ENCODE data around the gene CD1C.
"Not testable (repeated sequence)": the region's sequence is repeated elsewhere in the genome, so short reads cannot be mapped to it uniquely, and the experiment has no call there.

CD1C gene

DNA sequence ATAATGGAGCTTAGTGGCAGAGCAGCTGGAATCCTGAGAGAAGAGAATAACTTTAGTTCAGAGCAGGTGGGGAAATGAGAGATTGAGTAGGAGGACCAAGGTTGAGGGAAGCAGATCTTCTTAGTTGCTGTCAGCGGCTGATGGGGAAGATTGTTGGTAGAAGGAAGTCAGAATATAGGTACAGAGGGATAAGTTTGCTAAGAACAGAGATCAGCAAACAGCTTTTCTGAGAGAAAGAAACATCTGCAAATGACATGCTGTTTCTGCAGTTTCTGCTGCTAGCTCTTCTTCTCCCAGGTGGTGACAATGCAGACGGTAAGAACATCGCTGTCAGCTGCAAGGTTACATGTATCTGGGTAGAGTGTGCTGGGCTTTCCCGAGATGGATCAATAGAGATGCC is at the start of gene CD1C:
Gene CD1C (plus strand): TSS at position 113 of the 400 bp plus-strand sequence. CDS start 142 bp downstream, at position 255.
- DNase-seq = no peak

DNA sequence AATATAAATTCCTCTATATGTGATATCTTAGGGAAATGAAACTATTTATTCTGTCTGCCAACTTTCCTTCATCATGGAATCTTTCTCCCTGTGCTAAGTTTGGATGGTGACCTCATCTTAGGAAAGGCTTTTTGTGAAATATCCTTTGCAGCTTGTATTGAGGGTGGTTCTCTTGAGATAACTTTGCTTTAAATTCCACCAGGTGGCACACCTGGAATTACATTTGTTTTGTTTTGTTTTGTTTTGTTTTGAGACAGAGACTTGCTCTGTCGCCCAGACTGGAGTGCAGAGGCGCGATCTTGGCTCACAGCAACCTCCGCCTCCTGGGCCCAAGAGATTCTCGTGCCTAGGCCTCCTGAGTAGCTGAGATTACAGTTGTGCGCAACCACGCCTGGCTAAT is 43.1 kb upstream of the CD1C start:
- peak; percentile 43 for DNase-seq

DNA sequence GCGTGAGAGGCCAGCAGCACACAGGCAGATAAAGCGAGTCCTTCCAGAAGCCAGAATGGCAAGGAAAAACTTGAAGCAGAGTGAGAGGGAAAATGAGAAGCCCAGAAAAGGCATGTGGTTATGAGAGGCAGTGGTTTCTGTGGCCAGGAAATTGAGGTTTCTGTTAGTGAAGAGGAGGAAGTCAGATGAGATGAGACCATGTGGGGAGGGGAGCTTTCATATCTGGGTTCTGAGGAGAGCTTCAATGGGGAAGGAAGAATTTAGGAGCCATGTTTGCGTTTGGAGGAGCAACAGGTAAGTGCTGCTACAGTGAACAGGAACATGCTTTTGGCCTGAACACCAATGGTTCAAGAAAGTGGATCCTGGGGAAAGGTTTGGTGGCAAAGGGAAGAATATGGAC is 41.6 kb upstream of the CD1C start:
- peak; percentile 95 for DNase-seq

DNA sequence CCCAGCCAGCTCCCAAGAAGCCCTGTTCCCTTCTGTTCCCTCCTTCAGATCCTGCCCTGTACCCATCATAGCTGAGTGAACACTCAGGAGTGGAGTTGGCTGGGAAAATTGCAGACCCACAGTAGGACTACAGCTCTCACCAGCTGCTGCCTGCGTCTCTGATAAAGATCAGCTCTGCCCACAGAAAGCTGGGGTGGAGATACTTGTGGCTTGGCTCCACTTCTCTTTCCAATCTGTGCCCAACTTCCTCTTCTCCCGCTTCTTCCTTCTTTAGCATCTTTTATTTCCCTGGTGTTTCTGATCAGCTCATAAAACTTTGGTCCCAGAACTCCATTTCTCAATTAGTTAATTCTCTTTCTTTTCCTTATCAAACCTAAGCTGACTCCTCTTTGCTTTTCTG is 41.0 kb upstream of the CD1C start:
- peak; percentile 70 for DNase-seq

DNA sequence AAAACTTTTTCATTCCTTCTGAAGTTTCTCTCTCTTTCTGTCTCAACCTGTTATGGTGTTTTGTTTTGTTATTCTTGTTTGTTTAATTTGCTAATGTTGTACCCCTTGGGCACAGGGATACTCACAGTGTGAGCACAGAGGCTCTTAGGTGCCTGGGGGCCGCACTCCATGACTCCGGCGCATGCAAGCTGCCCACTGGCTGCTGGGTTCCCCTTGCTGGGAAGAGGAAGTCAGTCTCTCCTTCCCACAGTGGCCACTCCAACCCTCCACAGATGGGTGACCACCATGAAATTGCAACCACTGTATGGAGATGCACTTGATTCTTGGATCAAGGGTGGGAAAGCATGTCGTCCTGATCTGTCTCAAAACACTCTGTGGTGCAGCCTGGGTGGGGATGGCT is 40.1 kb upstream of the CD1C start:
- no peak for DNase-seq

DNA sequence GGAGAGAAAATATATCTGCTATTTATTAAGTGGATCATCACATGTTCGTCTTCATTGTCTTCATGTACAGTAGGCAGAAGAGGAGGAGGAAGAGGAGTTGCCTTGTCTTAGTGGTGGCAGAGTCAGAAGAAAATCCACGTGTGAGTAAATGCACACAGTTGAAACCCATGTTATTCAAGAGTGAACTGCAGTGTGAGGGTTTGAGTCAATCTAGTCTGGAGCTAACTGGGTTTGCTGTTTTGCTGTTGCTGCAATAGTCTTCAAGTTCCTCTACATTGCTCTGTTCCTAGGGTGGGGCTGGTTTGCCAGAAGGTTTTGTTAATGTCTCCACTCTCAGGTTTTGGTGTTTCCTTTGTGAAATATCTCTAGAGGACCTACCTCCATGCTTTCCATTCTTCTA is 38.6 kb upstream of the CD1C start:
- no peak for DNase-seq

DNA sequence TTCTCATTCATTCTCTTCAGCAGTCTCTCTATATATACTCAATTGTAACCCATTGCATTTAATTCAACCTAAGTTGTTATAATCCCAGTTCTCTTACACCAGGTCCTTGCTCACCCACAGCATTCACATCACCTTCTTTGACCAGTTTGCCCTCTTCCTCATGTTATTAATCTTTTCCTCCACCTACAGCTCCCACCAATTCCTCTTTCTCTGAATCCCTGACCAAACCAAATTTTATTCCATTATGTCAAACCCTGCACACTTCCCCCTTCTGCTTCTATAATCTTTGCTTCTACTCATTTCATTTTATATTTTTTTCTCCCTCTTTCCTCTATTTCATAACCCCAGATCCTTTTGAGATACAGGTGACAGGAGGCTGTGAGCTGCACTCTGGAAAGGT is 34.1 kb upstream of the CD1C start:
- DNase-seq = no peak

DNA sequence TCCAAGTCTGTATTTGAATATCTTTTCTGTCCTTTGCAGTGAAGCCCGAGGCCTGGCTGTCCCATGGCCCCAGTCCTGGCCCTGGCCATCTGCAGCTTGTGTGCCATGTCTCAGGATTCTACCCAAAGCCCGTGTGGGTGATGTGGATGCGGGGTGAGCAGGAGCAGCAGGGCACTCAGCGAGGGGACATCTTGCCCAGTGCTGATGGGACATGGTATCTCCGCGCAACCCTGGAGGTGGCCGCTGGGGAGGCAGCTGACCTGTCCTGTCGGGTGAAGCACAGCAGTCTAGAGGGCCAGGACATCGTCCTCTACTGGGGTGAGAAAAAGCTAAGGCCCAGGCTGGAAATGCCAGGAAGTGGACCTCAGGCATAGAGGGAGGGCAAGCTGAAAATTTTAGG is 33.0 kb upstream of the CD1C start:
- not testable (repeated sequence) for DNase-seq

DNA sequence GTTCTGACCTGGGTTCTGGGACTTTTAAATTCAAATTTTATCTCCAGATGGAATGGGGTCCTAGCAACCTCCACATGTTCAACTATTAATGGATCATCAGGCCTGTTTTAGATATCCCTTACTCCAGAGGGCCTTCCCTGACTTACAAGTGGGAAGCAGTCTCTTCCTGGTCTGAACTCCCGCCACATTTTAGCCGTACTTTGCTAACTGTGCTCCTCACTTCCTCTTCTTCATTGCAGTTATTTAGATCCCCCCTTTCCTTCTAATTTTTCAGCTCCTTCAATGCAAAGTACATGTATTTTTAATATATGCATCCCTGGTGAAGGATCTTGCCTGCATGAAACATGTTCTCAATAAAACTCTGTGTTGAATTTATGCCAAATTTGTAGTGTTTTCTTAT is 31.8 kb upstream of the CD1C start:
- no peak for DNase-seq

DNA sequence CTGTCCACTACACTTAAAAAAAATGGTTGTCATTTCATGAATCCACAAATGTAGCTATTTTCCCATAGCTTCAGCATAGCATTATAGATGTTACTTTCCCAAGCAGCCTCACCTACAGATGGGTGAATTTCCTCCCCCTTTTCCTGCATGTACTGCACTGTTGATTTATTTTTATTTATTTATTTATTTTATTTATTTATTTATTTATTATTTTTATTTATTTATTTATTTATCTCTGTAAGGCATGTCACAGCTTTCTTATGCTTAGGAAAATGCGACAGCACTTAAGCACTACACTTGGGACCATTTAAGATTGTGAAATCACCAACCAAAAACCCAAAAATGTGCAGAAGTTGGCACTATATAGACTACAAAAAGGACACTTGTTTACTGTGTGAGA is 30.6 kb upstream of the CD1C start:
- DNase-seq = no peak

DNA sequence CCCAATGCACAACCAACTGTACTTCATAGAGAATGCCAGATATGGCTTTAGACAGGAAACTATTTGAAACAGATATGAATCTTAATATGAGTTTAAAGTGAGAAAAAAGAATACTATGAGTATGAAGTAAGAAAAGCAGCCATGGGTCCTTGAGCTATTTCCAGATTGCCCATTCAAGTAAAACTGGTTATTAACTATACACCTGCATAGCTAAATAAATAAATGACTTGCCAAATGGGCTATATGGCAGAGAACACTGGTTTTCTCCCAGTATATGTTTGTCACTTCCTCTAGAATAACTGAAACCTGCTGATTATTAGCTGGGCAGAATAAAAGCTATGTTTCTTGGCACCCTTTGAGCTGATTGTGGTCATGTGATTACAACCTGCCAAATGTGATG is 17.0 kb upstream of the CD1C start:
- DNase-seq = no peak

DNA sequence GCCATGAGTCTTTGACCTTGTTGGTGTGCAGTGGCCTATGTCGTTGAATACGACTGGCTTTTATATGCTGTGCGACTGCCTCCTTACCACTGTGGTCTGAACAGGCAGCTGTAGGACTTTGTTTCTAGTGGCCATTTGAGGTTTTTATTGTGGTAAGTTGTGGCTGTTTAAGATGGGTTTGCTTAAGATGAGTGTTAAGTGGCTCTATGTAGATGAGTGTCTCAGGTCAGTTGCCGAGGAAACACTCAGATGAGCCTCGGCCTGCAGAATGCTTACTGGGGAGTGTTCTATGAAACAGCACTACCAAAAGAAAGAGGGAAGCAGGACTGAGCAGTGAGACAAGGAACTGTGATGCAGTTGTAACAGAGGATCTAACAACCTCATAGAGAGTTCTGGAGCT is 14.9 kb upstream of the CD1C start:
- no peak for DNase-seq

DNA sequence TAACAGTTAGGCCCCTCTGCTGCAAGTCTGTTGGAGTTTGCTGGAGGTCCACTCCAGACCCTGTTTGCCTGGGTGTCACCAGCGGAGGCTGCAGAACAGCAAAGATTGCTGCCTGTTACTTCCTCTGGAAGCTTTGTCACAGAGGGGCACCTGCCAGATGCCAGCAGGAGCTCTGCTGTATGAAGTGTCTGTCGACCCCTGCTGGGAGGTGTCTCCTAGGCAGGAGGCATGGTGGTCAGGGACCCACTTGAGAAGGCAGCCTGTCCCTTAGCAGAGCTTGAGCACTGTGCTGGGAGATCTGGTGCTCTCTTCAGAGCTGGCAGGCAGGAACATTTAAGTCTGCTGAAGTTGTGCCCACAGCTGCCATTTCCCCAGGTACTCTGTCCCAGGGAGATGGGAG is 7.3 kb upstream of the CD1C start:
- not testable (repeated sequence) for DNase-seq

DNA sequence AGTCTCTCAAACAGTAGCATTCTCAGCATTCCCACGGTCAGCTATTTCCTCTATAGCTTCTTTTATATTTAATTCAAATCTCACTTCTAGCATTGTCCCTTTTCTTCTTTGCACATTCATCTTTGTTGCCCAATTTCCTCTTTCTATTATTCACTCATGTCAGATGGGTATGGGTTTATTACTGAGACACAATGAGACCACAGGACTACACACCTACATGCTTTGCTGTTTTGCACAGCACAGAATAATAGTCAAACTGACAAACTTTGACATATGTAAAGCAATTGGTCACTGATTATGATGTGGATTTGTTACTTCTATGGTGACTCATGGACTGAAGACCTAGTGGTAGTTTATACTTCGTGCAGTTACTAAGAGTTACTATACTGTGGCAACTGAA is 5.8 kb upstream of the CD1C start:
- peak; percentile 33 for DNase-seq

DNA sequence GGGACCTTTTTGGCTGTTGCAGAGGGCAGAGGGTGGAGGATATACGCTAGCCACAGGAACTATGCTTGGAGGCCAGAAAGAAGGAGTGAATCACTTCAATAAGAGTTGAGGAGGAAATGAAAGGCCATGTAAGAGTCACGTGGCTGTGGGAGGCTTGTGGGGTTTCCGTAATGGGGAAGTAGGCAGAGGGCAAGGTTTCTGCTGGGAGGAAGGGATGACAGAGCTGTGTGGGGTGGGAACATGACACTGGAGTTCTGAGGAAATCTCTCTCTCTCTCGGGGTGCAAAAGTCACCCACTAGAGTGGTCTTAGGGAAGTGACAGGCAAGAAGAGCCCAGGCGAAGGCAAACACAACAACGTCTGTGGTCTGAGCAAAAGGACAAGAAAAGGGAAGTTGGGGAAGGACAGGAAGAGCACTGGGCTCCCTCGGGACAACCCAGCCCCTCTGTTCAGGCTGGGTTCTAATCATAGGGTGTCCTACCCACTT is 3.9 kb upstream of the CD1C start:
- peak; percentile 94 for DNase-seq

DNA sequence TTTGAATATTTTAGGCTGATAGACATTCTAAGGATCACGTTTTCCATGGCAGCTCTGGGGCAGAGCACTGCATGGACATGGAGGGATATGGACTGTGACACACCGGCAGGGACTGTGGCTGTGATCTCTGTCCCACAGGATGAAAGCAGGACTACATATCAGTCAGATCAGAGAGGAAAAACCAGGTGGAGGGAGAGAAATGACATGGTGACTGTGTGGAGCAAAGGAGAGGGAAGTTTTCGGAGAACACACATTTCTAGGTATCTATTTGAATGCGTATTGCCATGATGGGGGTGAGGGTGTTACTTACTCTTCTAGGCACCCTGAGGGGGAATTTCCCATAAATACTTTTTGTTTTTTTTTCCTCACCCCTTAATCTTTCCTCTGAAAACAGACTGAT is 3.2 kb upstream of the CD1C start:
- DNase-seq = no peak

DNA sequence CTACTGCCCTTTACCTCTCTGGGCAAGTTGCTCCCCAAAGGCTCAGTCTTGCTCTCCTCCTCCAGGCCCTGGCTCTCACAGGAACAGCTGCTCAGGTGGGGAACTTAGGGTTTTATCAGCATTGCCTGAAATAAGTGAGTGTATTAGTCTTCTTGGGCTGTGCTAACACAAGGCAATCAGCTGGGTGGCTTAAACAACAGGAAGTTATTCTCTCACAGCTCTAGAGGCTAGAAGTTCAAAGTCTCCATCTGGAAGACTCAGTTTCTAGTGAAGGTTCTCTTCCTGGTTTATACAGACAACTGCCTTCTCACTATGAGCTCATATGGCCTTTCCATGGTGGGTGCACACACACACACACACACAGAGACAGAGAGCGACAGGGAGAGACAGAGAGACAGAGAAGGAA is 2.8 kb upstream of the CD1C start:
- no peak for DNase-seq

DNA sequence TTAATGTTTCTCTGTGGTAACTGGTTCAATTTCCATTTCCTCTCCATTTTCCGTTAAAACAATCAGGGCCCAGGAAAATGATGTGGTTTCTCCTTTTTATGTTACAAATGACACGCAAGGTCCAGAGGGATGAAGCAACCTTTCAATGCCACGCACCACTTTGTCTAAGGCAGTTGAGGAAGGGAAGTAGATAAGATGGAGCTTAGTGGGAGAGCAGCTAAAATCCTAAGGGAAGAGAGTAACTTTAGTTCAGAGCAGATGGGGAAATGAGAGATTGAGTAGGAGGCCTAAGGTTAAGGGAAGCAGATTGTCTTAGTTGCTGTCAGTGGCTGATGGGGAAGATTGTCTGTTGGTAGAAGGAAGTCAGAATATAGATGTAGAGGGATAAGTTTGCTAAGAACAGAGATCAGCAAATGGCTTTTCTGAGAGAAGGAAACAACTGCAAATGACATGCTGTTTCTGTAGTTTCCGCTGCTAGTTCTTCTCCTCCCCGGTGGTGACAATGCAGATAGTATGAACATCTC is 660 bp downstream of the CD1C start:
- no peak for DNase-seq

DNA sequence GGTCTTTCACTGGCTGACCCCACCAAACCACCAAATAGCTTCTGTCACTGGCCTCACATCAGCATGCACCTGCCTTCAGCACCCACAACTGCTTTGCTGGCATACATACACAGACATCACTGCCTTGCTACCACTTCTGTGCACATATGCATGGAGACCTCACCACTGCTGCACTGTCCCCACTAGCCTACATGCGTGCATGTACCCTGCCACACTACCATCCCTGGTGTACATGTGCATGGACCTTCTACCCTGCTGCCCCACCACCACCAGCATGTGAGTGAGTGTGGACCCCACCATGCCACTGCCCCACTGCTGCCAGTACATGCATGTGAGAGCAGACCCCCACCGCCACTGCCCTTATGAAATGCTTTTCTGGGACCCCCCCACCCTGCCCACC is 6.1 kb downstream of the CD1C start:
- no peak for DNase-seq

DNA sequence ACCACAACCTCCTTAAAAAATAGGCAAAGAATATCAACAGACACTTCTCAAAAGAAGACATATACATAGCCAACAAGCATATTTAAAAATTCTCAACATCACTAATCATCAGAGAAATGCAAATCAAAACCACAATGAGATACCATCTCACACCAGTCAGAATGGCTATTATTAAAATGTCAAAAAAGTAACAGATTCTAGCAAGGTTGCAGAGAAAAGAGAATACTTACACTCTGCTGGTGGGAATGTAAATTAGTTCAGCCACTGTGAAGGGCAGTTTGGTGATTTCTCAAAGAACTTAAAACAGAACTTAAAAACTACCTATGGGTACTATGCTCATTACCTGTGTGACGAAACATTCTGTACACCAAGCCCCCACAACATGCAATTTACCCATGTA is 20.9 kb downstream of the CD1C start:
- no peak for DNase-seq

DNA sequence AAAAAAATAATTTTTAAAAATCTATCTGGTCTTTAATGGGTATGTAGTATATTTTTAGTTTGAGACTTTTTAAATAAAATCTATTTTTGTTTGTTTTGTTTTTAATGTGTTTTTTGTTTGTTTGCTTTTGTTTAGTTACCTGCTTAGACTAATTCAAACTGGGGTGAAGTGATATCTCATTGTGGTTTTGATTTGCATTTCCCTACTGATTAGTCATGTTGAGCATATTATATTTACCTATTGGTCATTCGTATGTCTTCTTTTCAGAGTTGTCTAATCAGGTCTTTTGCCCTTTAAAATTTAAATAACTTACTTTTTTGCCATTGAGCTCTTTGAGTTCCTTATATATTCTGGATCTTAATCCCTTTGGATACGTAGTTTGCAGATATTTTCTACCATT is 21.3 kb downstream of the CD1C start:
- no peak for DNase-seq

DNA sequence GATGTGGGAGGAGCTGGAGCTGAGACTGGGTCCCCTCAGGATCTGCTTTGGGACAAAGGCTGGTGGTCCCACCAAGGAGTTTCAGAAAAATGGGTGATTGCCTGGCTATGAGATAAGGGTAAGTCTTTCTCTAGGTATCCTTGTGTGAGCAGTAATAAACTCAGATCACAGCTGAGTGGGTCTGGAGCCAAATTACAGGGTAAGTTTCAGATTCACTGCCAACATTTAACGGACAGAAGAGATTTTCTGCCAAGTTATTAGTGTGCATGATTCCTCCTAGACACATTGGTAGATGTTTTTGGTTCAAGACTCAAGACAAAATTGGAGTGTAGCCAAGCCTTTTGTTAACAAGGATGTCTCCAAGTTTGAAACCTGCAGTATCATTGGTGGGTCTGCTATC is 34.1 kb downstream of the CD1C start:
- no peak for DNase-seq

DNA sequence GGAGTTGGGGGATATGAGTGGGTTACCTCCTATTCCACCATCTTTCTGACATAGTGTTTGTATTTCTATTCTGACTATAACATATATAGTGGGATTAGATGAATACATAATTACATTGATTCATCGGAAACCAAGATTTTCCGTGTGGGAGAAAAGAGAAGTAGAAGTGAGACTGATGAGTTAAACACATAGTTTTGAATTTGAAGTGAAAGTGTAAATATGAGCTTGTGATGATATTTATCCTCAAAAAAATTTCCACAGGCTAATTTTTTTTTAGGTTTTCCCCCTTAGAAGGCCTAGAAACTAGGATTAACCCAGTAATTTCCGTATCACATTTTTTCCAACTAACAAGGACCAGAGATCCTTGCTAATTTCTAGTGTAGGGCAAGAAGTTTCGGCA is 34.7 kb downstream of the CD1C start:
- no peak for DNase-seq

DNA sequence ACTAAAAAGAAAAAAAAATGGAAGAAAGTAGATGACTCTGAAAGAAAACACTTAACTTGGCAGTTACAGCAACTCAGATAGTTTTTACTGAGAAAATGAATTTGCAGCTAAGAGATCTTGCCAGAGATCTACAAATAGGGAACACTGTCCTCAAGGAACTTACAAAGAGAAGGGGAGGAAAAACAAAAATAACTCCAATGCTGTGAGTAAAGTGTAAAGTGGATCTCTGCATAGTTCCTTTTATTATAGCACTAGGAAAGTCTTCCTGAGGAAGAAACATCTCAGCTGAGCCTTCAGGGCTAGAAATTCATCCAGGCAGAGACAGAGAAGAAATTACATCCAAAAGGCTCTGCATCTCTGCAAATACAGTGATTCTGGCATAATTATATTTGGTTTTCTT is 37.8 kb downstream of the CD1C start:
- no peak for DNase-seq

DNA sequence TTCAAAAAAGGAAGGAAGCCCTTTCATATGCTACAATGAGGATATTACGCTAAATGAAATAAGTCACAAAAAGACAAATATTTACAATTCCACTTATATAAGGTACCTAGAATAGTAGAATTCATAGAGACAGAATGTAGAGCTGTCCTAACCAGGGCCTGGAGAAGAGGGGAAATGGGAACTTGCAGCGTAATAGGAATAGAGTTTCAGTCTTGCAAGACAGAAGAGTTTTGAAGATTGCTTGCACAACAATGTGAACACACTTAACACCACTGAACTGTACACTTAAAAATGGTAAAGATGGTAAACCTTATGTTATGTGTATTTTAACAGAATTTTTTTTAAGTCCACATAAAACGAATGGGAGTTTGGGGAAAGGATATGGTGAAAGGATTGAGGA is 38.7 kb downstream of the CD1C start:
- no peak for DNase-seq

DNA sequence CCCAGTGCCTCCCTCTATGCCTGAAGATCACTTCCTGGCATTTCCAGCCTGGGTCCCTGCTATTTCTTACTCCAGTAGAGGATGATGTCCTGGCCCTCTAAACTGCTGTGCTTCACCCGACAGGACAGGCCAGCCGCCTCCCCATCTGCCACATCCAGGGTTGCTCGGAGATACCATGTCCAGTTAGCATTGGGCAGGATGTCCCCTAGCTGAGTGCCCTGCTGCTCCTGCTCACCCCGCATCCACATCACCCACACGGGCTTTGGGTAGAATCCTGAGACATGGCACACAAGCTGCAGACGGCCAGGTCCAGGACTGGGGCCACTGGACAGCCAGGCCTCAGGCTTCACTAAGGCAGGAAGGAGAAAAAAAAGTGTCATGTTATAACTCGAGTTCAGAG is 39.6 kb downstream of the CD1C start:
- no peak for DNase-seq

Data from OCI-M1 (cell line).